Lower leg skin (tissue), 4 donors: ENCODE measurements around the gene CLIC1. TPM values are rescaled to one million over a fixed set of nuclear protein-coding genes. Genes with fewer than 3 reads are reported as not detected.

ENCODE experiments used
- DNase-seq, 2 donors: peaks; one replicate each; pipeline ENCODE4 v3.0.0-alpha.2; 2019; ENCODE audit warnings: low spot score in 2 of 2
- H3K4me3 ChIP-seq: fragments of 200-600 bp; sonication (generic); 2 replicates; pipeline ENCODE4 v1.5.1; 2017; ENCODE audit warnings: mild to moderate bottlenecking, low read depth; ENCODE audit not compliant: poor library complexity, severe bottlenecking
- POLR2A ChIP-seq, 2 donors: fragments of 450-650 bp; IDR thresholded peaks; one replicate each; pipeline ENCODE4 v1.6.1; 2016 to 2017; ENCODE audit warnings: antibody characterized with exemption in 2 of 2, mild to moderate bottlenecking in 1 of 2, moderate library complexity in 1 of 2
- WGBS, 2 donors: methylation state at CpG; one replicate each; pipeline ENCODE4 v1.1.5; 2018; 5-methylcytosine and 5-hydroxymethylcytosine counted together
- intact Hi-C: fragments of 100-400 bp; cut with DNase I; formaldehyde crosslinking; loops from one replicate; pipeline ENCODE4 v1.15.0; 2023; ENCODE audit warnings: low total_unique reads
- total RNA-seq, 4 donors: library from RNA; depleted of rRNA; stranded (reverse); fragments of >200 nt; gene quantifications; one replicate each; pipeline ENCODE4 v1.1.0, GENCODE V29; 2016
- TF ChIP-seq, protein P1 (sequence below), 3 donors: fragments of 450-650 bp; IDR thresholded peaks; one replicate each; pipeline ENCODE4 v1.5.1; 2016; ENCODE audit warnings: antibody characterized with exemption in 3 of 3, mild to moderate bottlenecking in 3 of 3, moderate library complexity in 2 of 3

Gene CLIC1
- 100 to 1,000 TPM; 293 to 430 (median 393) TPM for total RNA-seq

DNA sequence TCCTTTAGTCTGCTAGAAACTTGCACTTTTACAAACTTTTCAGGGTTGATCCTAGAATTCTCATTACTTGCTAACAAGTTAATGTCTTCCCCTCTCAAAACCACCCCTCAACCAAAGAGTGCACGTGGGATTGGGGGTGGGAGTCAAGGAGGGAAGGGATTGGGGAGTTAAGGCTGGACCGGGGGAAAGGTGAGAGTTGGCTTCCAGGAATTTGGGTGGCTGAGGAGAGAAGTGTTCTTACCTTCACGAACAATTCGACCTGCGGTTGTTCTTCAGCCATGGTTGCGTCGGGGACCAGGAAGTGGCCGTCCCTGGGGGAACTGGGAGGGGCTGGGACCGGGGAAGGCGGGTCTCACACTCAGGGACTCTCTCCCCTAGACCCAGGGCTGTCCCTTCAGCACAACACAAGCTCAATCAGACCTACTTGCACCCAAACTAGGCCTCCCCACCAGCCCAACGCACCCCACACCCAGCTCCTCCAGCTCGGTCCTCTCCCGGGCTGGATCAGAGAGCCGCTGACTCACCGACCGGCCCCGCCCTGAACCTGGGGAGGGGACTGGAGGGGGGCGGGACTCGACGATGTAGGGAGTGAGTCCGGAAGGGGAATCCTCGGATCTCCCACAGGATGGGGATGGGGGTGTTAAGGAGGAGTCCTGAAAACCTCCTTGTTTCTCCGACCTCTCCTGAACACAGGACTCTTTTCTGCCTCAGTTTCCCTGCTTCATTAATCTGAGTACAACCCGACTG is at the start of gene CLIC1:
TSS of gene CLIC1 (minus strand) at position 510 of the 747 bp plus-strand sequence. CDS start at position 280, 230 bp downstream.
- intact Hi-C loops: no loop called here
- peak within 1 kb of the TSS; percentile 89 for H3K4me3 ChIP-seq
- peak; percentile 89 to 98 for DNase-seq
- 0% methylated on average over 23 to 24 of the region's 24 CpGs for WGBS, 2 donors
- TF ChIP-seq POLR2A (IDR thresholded peaks at IDR 0.05): peak in 1 of 2 donors; percentile 68
- TF ChIP-seq, protein P1, sequence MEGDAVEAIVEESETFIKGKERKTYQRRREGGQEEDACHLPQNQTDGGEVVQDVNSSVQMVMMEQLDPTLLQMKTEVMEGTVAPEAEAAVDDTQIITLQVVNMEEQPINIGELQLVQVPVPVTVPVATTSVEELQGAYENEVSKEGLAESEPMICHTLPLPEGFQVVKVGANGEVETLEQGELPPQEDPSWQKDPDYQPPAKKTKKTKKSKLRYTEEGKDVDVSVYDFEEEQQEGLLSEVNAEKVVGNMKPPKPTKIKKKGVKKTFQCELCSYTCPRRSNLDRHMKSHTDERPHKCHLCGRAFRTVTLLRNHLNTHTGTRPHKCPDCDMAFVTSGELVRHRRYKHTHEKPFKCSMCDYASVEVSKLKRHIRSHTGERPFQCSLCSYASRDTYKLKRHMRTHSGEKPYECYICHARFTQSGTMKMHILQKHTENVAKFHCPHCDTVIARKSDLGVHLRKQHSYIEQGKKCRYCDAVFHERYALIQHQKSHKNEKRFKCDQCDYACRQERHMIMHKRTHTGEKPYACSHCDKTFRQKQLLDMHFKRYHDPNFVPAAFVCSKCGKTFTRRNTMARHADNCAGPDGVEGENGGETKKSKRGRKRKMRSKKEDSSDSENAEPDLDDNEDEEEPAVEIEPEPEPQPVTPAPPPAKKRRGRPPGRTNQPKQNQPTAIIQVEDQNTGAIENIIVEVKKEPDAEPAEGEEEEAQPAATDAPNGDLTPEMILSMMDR (IDR thresholded peaks at IDR 0.05): no peak

DNA sequence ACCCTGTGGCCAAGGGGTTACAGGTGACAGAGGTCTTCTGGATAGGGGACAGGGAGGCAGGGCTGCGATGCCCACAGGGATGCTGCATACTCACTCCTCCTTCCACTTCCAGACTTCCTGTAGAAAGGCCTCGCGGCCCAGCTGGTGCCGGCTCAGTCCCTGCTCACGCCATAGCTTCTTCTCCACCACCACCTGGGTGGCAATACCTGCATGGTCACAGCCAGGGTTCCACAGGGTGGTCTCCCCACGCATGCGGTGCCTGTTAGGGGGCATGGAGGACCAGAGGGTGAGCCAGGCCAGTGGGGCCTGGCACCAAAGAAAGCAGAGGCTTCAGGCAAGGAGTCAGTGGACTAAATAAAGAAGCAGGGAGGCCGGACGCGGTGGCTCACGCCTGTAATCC is 49.1 kb upstream of the CLIC1 start:
- no peak for TF ChIP-seq POLR2A (IDR thresholded peaks at IDR 0.05)
- TF ChIP-seq, protein P1 (IDR thresholded peaks at IDR 0.05): no peak
- H3K4me3 ChIP-seq: no peak overlapping the region
- WGBS, 2 donors: 94 to 98% methylated on average over 11 of the region's 11 CpGs
- intact Hi-C loops: no loop called here
- DNase-seq: no peak

GRCh38 chr6:31784098-31784925 is 48.0 kb upstream of the CLIC1 start:
- no peak overlapping the region for H3K4me3 ChIP-seq
- no peak for DNase-seq
- TF ChIP-seq, protein P1 (IDR thresholded peaks at IDR 0.05): no peak
- no peak for TF ChIP-seq POLR2A (IDR thresholded peaks at IDR 0.05)
- intact Hi-C loops: no loop called here
- 94 to 97% methylated on average over 15 of the region's 15 CpGs for WGBS, 2 donors

- TF ChIP-seq, protein P1 (IDR thresholded peaks at IDR 0.05): no peak
- TF ChIP-seq POLR2A (IDR thresholded peaks at IDR 0.05): no peak
- no peak for DNase-seq
- 94 to 95% methylated on average over 28 to 32 of the region's 32 CpGs for WGBS, 2 donors
- intact Hi-C loops: no loop called here
- H3K4me3 ChIP-seq: no peak overlapping the region
Measured at GRCh38 chr6:31782126-31782855, 46.0 kb upstream of the CLIC1 start.

DNA sequence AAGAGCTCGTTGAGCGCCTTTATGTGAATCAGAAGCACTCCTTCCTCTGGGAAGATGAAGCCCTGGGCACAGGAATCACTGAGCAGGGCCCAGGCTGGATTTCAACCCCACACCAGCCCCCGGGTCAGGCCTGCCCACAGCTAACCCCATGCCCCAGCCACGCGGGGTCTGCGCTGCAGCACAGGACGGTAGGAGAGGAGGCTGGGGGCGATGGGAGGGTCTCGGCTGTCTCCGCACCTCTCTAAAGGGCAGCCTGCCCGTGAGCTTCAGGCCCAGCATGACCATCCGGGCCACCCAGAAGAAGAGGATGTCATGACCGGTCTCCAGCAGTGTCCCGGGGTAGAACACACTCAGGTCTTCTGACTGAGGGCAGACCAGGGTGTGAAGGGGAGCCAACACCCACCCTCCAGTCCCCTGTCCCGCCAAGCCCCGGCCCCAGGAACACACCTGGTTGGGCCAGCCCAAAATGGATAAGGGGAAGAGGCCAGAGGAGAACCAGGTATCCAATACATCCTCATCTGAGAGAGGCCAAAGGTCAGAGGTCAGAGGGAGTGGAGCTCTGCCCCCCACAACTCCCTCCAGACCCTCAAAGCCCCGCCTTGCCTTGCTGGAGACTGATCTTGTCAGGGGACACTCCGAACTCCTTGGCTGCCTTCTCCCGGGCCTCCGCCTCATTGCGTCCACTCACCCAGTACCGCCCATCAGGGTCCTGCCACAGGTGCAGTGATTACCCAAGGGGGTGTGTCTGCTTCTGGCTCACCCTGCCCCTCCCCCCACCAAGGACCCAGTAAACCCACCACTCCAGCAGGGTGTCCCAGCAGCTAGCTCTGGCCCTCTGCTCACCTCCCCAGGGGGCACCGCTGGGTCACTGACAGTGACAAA is 45.2 kb upstream of the CLIC1 start:
- no peak for TF ChIP-seq POLR2A (IDR thresholded peaks at IDR 0.05)
- TF ChIP-seq, protein P1 (IDR thresholded peaks at IDR 0.05): no peak
- no peak overlapping the region for H3K4me3 ChIP-seq
- 94% methylated on average over 18 to 23 of the region's 23 CpGs for WGBS, 2 donors
- DNase-seq: no peak
- intact Hi-C loops: no loop called here
